GM21515 (cell line): ENCODE results near the gene ADAMTS16.

Experiments used
- ATAC-seq: cut with Tn5 transposase; IDR thresholded peaks from one replicate; pipeline ENCODE4 v1.9.1; 2021; ENCODE audit not compliant: unreplicated experiment

Gene ADAMTS16

DNA sequence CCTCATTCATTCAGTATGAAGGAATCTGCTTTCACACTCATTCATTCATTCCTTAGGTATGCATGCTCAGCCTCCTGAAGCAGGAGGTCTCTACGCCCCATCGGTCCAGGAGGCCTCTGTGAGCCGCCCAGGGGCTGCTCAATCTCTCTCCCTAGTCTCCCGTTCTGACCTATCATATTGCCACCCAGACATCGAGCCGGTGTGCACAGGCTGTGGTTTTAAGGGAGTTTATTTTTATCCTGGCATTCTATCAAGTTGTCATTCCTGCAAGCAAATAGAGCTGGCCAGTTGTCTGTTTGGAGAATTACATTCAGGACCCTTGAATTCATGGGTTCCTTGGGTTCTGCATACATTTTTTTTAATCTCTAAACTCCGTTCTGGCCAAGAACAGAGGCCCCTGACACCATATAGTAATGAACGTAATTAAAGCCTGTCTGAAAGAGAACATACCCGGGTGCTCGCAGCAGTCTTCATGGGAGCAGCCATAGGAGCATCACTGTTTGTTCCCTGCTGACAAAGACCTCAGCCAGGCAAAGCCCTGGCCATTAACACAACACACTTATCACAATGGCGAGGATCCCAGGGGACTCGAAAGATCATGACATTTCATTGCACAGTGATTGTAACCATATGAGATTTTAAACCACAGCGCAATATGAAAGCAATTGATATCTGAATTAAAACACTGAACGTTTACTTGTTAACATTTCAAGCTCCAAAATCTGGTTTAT, 80.9 kb downstream of the ADAMTS16 start:
- no peak for ATAC-seq

DNA sequence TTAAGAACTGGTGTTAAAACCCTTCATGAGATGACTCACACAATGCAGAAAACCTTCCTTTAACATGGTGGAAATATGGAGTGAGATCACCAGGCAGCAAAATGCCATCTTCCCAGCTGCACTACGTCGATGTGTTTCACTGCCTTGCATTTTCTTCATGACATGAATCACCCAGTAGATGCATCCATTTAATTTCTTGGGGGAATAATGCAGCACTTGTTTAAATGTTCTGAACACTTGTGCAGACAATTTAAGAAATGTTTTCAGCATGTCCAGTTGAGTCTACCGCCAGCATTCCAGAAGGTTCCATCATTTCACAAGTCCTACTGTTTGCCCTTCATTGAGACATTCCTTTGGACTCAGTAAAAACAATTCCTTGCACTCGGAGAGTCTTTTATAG, 81.6 kb downstream of the ADAMTS16 start:
- no peak for ATAC-seq

DNA sequence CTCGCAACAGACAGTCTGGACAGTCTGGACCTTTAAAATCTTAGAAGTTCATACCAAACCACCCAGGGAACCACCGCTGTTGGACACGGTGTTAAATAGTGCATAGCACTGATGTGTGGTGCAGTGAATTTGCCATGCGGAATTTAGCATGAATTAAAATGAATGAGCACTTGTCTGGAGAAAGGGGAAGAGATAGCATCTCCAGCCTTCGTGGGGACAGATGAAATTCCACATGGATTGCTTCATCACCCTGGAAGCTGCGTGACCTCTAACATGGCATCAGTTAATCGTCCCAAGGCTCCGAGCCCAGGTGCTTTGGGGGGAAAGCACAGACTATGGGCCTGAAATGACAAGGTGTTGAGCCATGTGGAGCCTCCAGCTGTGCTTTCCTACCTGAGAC, 91.4 kb downstream of the ADAMTS16 start:
- ATAC-seq: no peak

DNA sequence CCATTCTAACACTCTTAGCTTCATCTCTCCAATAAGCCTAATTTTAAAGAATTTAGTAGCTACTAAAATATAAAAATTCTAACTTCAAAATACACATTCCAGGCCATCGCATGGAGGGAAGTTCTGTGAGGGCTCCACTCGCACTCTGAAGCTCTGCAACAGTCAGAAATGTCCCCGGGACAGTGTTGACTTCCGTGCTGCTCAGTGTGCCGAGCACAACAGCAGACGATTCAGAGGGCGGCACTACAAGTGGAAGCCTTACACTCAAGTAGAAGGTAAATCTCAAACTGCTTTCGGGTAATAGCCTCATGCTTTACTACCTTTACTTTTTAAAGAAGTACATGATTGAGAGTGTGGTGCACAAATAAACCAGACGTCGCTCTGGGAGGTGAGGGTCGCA, 94.8 kb downstream of the ADAMTS16 start:
- ATAC-seq: no peak

DNA sequence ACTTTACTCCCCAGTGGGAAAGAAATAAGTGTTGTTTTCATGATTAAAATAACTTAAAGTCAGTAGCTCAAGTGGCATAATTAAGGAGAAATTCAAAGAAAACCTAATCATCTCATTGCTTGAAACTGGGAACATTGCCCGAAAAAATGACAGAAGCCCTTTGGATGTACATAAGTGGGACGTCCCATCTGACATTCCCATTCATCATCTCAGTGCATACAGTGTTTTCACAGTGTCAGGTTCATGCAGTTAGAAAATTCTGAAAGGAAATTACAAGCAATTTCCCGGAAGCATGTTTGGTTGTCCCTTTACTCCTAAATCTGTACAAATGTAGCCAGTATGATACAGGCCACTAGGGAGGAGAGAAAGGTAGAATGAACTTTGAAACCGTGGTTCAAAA, 95.6 kb downstream of the ADAMTS16 start:
- no peak for ATAC-seq

DNA sequence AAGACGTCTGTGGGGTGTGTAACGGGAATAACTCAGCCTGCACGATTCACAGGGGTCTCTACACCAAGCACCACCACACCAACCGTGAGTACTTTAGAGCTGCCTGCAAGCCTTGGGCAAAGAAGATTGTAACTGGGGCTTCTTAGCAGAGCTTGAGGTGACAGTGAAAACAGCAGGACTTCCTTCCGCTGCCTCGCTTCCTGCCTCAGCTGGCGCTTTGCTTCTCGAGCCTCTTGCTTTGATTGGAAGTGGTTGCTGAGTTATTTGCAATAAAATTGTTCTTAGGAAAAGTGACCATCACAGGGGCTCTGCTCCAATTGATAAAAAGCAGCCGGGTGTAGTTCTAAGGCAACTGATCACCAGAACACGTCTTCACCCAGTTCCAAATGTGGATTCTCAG, 99.1 kb downstream of the ADAMTS16 start:
- no peak for ATAC-seq

DNA sequence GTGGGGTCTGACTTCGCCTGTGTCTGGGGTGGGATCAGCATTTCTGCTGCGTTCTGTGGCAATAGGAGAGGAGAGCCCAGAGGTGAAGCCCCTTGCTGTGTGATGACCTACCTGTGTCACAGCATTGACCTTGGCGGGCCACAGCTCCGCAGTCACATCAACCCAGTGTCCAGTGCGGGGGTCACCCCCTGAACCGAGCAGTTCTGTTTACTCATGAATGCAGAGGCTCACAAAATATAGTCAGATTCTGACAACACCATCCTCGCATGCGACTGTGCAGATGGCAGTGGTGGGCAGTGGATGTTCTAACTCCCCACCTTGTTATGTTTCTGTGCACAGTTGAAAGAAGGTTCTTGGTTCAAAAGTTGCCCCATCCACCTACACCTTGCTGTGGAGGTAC, 100.1 kb downstream of the ADAMTS16 start:
- no peak for ATAC-seq

DNA sequence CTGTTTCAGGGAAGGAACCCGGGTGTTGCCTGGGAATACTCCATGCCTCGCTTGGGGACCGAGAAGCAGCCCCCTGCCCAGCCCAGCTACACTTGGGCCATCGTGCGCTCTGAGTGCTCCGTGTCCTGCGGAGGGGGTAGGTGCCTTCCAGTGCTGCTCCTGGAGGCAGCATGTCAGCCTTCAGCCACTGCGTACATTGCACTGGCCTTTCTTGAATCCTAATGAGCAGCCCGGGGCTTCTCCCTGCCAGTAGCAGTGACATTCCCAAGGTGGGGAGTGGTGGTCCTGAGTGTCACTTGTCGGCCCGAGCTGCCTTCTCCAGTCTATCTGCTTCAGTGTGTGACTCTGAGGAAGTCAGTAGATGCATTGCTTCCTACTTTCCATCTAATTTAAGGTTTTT, 101.9 kb downstream of the ADAMTS16 start:
- no peak for ATAC-seq

DNA sequence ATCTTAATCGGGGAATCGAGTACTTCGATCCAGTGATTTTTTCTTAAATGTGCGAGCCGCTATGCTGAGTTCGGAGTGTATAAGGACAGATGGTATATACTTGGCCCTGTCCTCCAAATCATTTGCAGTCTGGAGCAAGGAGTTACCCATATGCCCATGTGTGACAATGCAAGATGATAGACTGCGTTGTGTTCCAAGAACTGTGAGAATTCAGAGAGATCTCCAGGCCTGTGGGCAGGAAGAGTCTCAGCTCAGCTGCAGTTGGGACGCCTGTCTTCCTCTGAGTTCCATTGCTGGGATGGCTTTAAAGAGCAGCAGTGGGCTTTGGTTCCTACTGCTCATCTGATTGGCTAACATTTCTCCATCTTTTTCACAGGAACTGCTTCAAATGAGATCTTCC, 106.6 kb downstream of the ADAMTS16 start:
- no peak for ATAC-seq

DNA sequence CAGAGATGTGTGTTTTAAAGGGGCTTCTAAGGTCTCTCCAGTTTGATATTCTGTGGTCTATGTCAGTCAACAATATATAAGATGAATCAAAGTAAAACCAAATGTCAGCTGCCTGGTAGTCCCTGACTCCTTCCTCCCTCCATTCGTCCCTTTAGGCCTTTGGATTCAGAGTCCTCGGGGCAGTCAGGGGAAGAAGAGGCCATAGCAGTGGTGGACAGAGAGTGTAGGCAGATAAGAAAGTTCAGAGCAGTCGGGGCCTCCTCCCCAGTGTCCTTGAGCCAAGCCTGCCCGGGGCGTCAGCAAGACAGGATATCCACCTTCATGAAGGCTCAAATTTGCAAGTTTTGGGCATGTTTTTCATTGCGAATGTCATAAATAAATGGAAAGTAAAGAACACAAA, 110.6 kb downstream of the ADAMTS16 start:
- ATAC-seq: no peak

DNA sequence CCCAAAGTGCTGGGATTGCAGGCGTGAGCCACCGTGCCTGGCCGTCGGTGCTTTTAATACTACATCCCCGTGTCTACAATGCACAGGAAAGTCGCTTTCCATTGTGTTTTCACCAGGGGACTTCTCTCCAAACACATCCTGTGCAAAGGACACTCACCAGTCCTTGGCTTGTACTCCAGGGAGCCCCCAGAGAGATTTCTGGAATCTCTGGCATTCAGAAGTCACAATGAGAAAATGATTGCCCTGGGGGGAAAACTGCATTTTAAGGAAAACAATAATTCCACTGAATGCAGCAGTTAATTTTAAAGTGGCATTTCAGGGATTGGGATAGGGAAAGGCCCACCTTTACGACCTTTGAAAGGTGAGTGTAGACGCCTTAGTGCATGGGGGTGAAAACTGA, 112.0 kb downstream of the ADAMTS16 start:
- no peak for ATAC-seq

DNA sequence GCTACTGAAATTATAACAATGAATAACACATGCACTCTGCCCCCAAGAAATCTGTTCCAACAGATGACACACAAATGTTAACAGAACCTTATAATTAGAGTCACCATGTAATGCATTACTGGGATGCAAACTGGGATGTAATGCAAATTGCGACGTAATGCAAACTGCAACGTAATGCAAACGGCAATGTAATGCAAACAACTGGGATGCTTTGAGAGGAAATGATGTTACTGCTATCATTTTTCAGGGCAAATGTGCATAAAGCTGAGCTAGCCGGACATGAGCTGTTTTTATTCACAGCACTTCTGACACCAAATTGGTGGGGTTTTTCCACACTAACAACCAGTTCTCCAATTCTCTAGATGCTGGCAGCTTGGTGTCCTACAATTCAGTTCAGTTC, 117.2 kb downstream of the ADAMTS16 start:
- no peak for ATAC-seq

DNA sequence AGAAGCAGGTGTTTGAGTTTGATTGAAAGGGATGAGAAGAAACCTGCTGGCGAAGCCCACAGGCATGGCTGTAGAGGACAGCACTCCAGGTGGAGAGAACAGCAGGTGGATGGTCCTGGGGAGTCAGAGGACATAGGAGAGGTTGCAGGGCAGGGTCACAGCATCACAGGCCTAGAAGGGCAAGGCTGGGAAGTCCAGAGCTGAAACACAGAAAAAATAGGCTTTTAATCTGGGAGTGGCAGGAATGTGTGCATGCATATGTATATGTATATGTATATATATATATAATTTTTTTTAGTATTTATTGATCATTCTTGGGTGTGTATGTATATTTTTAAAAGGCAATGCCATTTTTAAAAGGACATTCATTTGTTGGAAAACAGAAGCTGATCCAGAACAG, 118.4 kb downstream of the ADAMTS16 start:
- ATAC-seq: no peak

DNA sequence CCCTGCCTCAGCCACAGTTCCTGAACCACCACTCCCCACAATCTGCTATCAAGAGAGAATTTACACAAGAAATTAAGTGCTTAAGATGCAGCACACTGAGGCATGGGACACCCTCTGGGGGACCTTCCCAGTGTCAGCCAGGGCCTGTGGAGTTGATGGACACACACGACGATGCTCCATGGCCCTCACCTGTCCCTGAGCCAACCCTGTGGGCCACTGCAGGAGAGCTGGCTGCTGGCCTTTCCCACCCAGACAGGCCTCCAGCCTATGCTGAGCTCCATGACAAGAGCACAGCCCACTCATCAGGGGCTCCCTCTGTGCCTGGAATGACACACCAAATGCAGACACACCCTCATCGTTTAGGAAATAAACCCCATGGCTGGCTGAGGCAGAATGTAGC, 124.6 kb downstream of the ADAMTS16 start:
- ATAC-seq: no peak

DNA sequence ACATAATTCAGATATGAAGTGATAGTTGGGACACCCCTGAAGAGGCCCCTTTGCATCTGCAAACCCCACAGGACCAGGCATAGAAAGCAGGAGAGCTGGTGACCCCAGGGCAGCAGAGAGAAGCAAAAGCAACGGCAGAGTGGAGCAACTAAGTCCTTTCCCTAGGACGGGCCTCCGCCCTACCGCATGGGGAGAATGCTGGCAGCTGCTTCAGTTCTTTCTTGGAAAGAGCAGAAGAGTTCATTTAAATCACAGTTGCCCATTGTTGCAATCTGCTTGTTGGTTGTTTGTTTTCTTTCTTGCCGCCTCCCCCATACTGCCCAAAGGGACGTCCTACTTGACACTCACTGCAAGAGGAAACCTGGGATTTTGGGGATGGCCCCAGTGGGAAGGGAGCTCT, 126.2 kb downstream of the ADAMTS16 start:
- no peak for ATAC-seq

DNA sequence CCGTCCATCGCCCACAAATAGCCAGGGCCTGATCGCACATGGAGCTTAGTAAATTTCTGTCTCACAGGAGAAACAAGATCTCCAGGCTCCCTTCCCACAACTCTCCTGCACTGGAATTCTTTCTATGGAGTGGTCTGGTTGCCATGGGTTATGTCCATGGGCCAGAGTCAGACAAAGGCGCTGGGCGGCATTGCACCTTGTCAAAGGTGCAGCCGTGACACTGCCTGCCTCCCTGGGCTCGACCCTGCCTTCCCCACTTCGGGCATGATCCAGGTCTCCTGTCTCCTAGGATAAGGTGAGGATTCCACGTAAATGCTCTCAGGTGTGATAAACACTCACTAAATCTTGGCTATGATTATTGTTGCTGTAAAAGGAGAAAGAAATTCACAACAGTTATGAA, 130.0 kb downstream of the ADAMTS16 start:
- no peak for ATAC-seq

DNA sequence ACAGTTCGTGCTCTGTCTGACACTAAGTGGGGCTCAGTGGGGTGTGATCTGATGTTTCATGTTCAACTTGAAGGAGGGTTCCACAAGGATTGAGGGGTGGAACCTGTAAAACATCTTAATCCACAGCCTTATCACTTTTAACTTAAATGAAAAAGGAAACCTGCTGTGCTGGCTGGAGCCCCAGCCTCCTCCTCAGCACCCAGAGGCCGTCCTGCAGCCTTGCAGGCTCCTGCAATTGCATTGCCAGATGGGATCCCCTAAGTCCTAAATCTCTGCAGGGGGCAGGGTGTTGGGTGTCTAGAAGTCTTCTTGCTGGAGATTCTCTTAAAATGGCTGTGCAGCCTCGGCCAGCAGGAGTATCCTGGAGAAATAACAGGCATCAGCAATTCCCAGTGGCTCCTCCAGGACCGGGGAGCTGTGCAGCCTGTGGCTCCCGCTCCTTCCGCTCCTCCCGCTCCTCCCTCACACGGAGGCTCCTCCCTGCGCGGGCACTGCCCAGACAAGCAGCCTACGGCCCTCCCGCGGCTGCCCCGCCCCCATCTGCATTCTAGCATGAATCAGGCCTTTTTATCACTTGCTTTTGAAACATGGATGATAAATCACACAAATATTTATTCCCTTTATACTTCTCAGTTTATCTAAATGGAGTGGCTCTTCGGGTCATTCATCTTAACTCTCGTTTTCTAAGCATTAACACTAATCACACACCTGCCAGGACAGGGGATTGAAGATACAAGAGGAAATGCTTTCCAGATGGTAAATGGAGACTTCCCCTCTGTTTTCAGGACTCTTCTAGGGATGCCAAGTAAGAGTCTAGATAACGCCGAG, 131.0 kb downstream of the ADAMTS16 start:
- no peak for ATAC-seq

DNA sequence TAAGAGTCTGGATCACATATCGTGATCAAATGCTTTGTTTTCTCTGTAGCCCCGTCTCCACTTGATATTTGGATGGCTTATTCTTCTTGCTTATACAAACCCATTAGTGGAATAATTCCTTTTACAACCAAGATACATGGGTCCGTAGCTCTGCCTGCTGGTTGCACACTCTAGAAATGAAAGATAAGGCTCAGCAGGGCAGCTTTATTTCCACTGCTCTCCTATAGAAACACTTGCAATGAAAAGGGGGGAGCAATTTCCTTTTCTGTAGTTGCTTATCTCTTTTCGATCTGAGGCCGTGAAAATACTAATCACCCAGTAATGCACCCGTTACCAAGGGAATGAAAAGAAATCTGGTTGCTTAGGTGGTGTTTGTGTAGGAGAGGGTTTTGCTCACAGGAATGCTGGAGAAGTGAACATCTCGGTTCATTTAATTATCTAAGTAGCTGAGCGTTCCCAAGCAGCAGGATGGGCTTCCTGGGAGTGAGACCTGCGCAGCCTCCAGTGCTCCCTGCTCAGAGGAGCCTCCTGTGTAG, 131.7 kb downstream of the ADAMTS16 start:
- ATAC-seq: no peak

DNA sequence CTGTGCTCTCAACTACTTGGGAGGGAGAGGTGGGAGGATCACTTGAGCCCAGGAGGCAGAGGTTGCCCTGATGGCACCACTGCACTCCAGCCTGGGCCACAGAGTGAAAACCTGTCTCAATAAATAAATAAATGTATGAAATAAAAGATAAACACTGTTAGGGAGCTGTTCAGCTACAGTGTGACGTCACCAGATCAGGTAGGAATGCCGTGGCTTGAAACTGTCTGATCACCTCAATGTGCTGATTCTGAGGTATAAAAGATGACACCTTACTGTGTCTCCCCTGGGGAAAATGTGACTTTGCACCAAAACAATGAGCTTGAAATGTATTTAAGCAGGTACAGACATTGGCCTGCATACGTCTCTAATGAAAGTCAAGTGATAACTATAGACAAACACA, 133.3 kb downstream of the ADAMTS16 start:
- no peak for ATAC-seq

DNA sequence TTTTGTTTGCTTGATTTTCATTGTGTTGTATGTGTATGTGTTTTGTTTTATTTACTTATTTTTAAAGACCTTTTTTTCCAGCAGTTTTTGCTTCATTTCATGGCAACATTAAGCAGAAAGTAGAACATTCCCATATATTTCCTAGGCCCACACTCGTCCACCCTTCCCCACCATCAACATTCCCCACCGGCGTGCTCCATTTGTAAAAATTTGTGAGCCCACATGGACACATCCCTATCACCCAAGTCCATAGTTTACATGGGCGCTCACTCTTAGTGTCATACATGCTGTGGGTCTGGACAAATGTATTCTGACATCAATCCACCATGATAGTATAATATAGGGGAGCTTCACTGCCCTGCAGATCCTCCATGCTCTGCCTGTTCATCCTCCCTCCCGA, 133.8 kb downstream of the ADAMTS16 start:
- no peak for ATAC-seq

DNA sequence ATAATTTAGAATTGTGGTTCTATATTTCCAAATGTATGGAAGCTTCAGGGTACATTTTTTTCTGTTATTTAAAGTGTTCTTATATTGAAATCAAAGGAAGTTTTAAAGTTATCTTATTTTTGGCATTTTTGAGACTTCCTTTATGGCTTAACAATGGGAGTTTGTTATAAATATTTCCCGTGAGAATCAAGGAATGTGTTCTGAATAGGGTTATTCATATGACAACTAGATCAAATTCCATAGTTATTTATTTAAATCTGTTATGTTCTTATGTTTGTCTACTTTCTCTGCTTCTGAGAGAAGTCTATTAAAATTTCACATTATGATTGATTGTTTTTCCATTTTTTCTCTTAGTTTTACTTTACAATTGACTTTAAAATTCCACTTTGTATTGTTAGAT, 135.1 kb downstream of the ADAMTS16 start:
- no peak for ATAC-seq

DNA sequence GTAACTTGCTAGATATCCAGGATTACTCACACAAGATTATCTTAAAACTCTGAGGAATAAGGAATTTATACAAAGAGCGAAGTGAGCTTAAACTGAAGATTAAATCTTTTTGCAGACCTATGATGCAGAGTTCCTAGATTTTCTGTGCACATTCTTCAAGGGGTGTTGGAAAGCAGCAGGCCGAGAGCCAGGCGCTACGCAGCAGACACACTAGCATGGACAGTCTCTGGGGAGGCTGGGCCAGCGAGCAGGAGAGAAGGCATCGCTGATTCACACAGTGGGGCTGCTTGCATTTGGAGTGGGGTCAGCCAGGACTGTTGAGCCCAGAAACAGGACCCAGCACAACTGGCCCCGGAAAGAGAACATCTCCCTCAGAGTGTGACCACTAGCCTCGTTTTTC, 136.3 kb downstream of the ADAMTS16 start:
- ATAC-seq: no peak
